OCI-LY3 (cell line): ENCODE data around the gene EVX2.

Source experiments
- H2AFZ ChIP-seq: fragments of 200-600, 300-600 bp; shearing (Covaris generic); 2 replicates; pipeline ENCODE4 v1.6.0; 2014; ENCODE audit warnings: antibody characterized with exemption, low read depth, low read length
- H3K27ac ChIP-seq: fragments of 200-600, 300-600 bp; sonication (generic); 2 replicates; pipeline ENCODE4 v1.5.1; 2014; ENCODE audit warnings: mild to moderate bottlenecking, low read length, moderate library complexity, mixed read lengths
- H3K27me3 ChIP-seq: fragments of 200-600, 300-600 bp; sonication (generic); 2 replicates; pipeline ENCODE4 v1.6.1; 2014; ENCODE audit warnings: low read depth, low read length, mixed read lengths
- H3K36me3 ChIP-seq: fragments of 200-600, 300-600 bp; sonication (generic); replicated peaks from 2 replicates; pipeline ENCODE3; 2014; ENCODE audit warnings: low read depth, low read length, mixed read lengths
- H3K4me1 ChIP-seq: fragments of 300-600, 200-600 bp; sonication (generic); 2 replicates; pipeline ENCODE4 v1.6.1; 2014; ENCODE audit warnings: low read length, mixed read lengths
- H3K4me2 ChIP-seq: fragments of 200-600, 300-600 bp; sonication (generic); 2 replicates; pipeline ENCODE4 v1.6.1; 2014; ENCODE audit warnings: low read length, mixed read lengths
- H3K4me3 ChIP-seq: fragments of 300-600, 200-600 bp; sonication (generic); 2 replicates; pipeline ENCODE4 v1.5.1; 2014; ENCODE audit warnings: antibody characterized with exemption, mild to moderate bottlenecking, low read length, moderate library complexity
- H3K79me2 ChIP-seq: fragments of 300-600, 200-600 bp; shearing (Covaris generic); 2 replicates; pipeline ENCODE4 v1.6.1; 2014; ENCODE audit warnings: mild to moderate bottlenecking, low read length, mixed read lengths
- H3K9ac ChIP-seq: fragments of 300-600, 200-600 bp; shearing (Covaris generic); 2 replicates; pipeline ENCODE4 v1.6.0; 2014; ENCODE audit warnings: mild to moderate bottlenecking, low read length, moderate library complexity
- H3K9me3 ChIP-seq: fragments of 200-600, 300-600 bp; shearing (Covaris generic); 2 replicates; pipeline ENCODE4 v1.6.1; 2014; ENCODE audit warnings: low read length, mixed read lengths; ENCODE audit not compliant: insufficient read depth
- H4K20me1 ChIP-seq: fragments of 200-600, 300-600 bp; sonication (generic); 2 replicates; pipeline ENCODE4 v1.6.1; 2016; ENCODE audit warnings: low read length, mixed read lengths; ENCODE audit not compliant: insufficient read depth
- CTCF ChIP-seq: fragments of 200-600, 300-600 bp; sonication (generic); IDR thresholded peaks from 2 replicates; pipeline ENCODE4 v1.5.1; 2014; ENCODE audit warnings: antibody characterized with exemption, low read length, low read depth
- EZH2phosphoT487 ChIP-seq: fragments of 200-600 bp; shearing (Covaris generic); IDR thresholded peaks from 2 replicates; pipeline ENCODE4 v1.6.1; 2018; ENCODE audit warnings: antibody characterized with exemption, mixed run types, low read depth

EVX2 gene

GRCh38 chr2:176092270-176093144, 8.7 kb upstream of the EVX2 start, which contains the start of gene HOXD13:
Gene HOXD13, plus strand, starts transcription at chr2:176092721. Its CDS starts 170 bp downstream, at chr2:176092891.
- H3K9me3 ChIP-seq, result no peaks in the 10 kb centered on the region
- no peak within 1 kb of the TSS for H3K4me2 ChIP-seq
- H2AFZ ChIP-seq, result no peak within 1 kb of the TSS
- no peak within 1 kb of the TSS for H3K4me3 ChIP-seq
- no peaks in the 10 kb centered on the region for H3K36me3 ChIP-seq
- no peaks in the 10 kb centered on the region for H4K20me1 ChIP-seq
- H3K27me3 ChIP-seq, result no peaks in the 10 kb centered on the region; the same call in 1 of the 2 replicates
- H3K9ac ChIP-seq, result no peak within 1 kb of the TSS
- peaks cover 2% of the 10 kb centered on the region; the same call in 1 of the 2 replicates for H3K4me1 ChIP-seq
- no peak within 1 kb of the TSS for H3K27ac ChIP-seq
- H3K79me2 ChIP-seq, result no peaks in the 10 kb centered on the region
- no peak for TF ChIP-seq CTCF
- TF ChIP-seq EZH2phosphoT487, result no peak

DNA sequence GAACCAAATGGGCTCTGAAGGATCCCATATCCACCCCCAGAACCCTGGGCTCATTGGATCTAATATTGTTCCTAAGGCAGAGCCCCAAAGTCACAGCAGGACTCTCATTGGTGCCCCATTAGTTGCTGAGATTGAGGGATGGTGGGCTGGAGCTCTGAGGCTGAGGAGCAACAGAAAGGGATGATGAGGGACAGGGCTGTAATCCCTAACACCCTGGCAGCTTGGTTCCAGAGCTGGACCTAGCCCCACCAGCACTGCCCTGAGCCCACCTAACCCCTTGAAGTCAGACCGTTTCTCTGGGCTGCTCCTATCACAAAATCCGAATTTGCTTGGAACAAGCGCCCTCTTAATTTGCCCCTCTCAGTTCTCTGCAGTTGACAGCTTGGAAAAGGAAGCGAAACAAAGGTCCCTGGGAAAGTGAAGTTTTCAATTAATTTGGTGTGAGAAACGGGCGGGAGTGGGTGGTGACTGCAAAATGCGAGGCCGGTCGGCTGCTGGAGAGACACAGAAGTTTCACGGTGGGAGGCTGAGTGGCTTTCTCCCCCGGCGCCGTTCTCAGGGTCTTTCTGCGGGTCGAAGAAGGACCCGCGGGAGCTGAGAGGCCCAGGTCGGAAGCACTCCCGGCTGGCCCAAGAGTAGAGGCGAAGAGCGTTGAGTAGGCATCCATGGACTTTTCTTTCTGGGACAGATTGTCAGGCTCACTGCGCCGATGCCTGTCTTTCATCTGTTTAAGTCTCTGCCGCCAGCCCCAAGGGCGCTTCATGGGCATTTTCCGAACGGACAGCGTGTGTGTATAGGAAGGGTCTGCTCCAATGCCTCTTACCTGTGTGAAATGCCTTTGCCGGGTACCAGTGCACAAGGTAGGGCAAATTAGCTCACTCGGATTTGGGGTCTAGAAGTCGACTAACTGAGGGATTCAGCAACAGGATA, 7.8 kb upstream of the EVX2 start:
- no peak overlapping the region for H3K4me2 ChIP-seq

DNA sequence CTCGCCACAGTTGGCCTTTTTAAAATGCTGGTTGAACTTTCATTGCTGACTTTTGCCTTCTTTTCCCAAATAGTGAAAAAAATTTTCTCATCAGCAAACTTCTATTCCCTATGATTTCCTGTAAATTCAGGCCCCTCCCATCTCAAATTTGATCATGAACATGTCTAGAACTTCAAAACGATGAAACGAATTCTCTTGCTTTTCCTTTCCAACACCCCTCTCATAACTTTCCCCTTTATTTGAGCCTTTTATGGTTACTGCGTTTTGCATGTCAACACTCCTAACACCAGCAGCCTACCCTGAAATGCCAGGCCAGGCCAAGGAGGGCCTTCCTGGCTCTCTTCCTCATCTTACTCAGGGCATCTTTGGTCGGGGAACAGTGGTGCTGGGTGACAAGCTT, 7.1 kb upstream of the EVX2 start:
- H3K36me3 ChIP-seq, result no peaks in the 10 kb centered on the region
- no peaks in the 10 kb centered on the region for H3K4me1 ChIP-seq
- H3K9ac ChIP-seq, result no peak overlapping the region
- no peaks in the 10 kb centered on the region for H3K79me2 ChIP-seq
- no peaks in the 10 kb centered on the region; the same call in 1 of the 2 replicates for H3K27me3 ChIP-seq
- no peaks in the 10 kb centered on the region for H3K9me3 ChIP-seq
- no peak overlapping the region for H3K4me3 ChIP-seq
- no peak overlapping the region for H3K27ac ChIP-seq
- H3K4me2 ChIP-seq, result no peak overlapping the region
- no peak overlapping the region for H2AFZ ChIP-seq
- H4K20me1 ChIP-seq, result no peaks in the 10 kb centered on the region
- TF ChIP-seq EZH2phosphoT487 (no peak), CTCF (no peak)

More for the DNA sequence above, 7.8 kb upstream of the EVX2 start:
- Histone ChIP-seq H3K79me2 (no peaks in the 10 kb centered on the region), H4K20me1 (no peaks in the 10 kb centered on the region), H3K9me3 (no peaks in the 10 kb centered on the region), H3K27me3 (no peaks in the 10 kb centered on the region; the same call in 1 of the 2 replicates), H2AFZ (no peak overlapping the region), H3K36me3 (no peaks in the 10 kb centered on the region), H3K27ac (no peak overlapping the region), H3K4me1 (peaks cover 2% of the 10 kb centered on the region; the same call in 1 of the 2 replicates), H3K9ac (no peak overlapping the region), H3K4me3 (no peak overlapping the region)
- TF ChIP-seq EZH2phosphoT487, result no peak
- TF ChIP-seq CTCF, result no peak
